Limb (tissue), 2 donors: ENCODE results near the gene RBP3.

Experiments
- DNase-seq, 2 donors: peaks; one replicate each; pipeline ENCODE4 v3.0.0-alpha.2; 2016; ENCODE audit errors: extremely low spot score in 2 of 2

RBP3 gene

GRCh38 chr10:47348138-47348651 lies at the start of gene RBP3:
Gene RBP3 (plus strand): TSS chr10:47348363. CDS start chr10:47348485, 122 bp downstream.
- DNase-seq: no peak

GRCh38 chr10:47298715-47299114 lies 49.4 kb upstream of the RBP3 start:
- no peak for DNase-seq

GRCh38 chr10:47299611-47300428 lies 48.3 kb upstream of the RBP3 start, which contains the start of gene GDF10:
Gene GDF10 (plus strand): TSS chr10:47300197. CDS start chr10:47300652, 455 bp downstream.
- DNase-seq: peak in 1 of 2 donors; percentile 57

GRCh38 chr10:47300429-47300931 lies 47.7 kb upstream of the RBP3 start:
- no peak for DNase-seq

GRCh38 chr10:47301833-47302232 lies 46.3 kb upstream of the RBP3 start:
- DNase-seq: no peak

GRCh38 chr10:47303105-47303504 lies 45.1 kb upstream of the RBP3 start:
- no peak for DNase-seq

GRCh38 chr10:47303866-47304265 lies 44.3 kb upstream of the RBP3 start:
- DNase-seq: no peak

- DNase-seq: no peak
These were observed 42.6 kb upstream of the RBP3 start for GRCh38 chr10:47305566-47305965.

- DNase-seq: no peak
These were observed 41.6 kb upstream of the RBP3 start for GRCh38 chr10:47306387-47307210.

GRCh38 chr10:47307381-47307780 lies 40.8 kb upstream of the RBP3 start:
- no peak for DNase-seq

- DNase-seq: no peak
These were observed 39.4 kb upstream of the RBP3 start for GRCh38 chr10:47308775-47309174.

GRCh38 chr10:47309408-47310089 lies 38.6 kb upstream of the RBP3 start:
- DNase-seq: no peak

- no peak for DNase-seq
These were observed 38.1 kb upstream of the RBP3 start for GRCh38 chr10:47310090-47310505.

GRCh38 chr10:47311193-47311931 lies 36.8 kb upstream of the RBP3 start:
- no peak for DNase-seq

GRCh38 chr10:47311932-47312662 lies 36.1 kb upstream of the RBP3 start:
- peak; percentile 59 to 85 for DNase-seq

GRCh38 chr10:47312663-47312995 lies 35.5 kb upstream of the RBP3 start:
- no peak for DNase-seq

GRCh38 chr10:47314416-47314970 lies 33.7 kb upstream of the RBP3 start:
- DNase-seq: no peak

GRCh38 chr10:47315421-47315820 lies 32.7 kb upstream of the RBP3 start:
- DNase-seq: no peak

- no peak for DNase-seq
These were observed 32.0 kb upstream of the RBP3 start for GRCh38 chr10:47316131-47316530.

GRCh38 chr10:47317251-47317650 lies 30.9 kb upstream of the RBP3 start:
- no peak for DNase-seq
